ENCODE results near the gene ERO1B. TPM values are rescaled to one million over a fixed set of nuclear protein-coding genes. Genes with fewer than 3 reads are reported as not detected.

Gene ERO1B
- polyA plus RNA-seq, 1 of the 3 experiments (the other 2 are of a cell fraction): 0.79 TPM

DNA sequence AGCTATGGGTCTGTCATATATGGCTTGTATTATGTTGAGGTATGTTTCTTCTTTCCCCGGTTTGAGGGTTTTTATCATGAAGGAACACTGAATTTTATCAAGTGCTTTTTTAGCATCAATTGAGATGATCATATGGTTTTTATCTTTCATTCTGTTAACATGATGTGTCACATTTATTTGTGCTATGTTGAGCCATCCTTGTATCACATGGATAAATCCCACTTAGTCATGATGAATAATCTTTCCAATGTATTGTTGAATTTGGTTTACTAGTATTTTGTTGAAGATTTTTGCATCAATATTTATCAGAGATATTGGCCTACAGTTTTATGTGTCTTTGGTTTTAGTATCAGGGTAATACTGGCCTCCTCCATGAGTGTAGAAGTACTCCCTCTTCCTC, 77.7 kb downstream of the ERO1B start:
- Histone ChIP-seq H3K27me3 (ENCODE audit: insufficient read depth) (no peaks in the 10 kb centered on the region), H3K4me3 (ENCODE audit: low read depth in 2 of 2, low read length in 1 of 2) (no peak overlapping the region), H3K4me2 (no peak overlapping the region), H3K9ac (no peak overlapping the region), H4K20me1 (ENCODE audit: insufficient read depth) (no peaks in the 10 kb centered on the region), H3K9me3 (peaks cover 10% of the 10 kb centered on the region; the same call in 1 of the 2 replicates), H3K9me2 (no peaks in the 10 kb centered on the region), H2AFZ (ENCODE audit: low read depth) (no peak overlapping the region), H3F3A (replicated peaks; ENCODE audit: insufficient read depth) (no peaks in the 10 kb centered on the region), H3K4me1 (ENCODE audit: control insufficient read depth in 1 of 2, insufficient read depth in 2 of 2, low read depth in 1 of 2, low read length in 1 of 2) (no peaks in the 10 kb centered on the region), H3K36me3 (replicated peaks in 1 of 2; ENCODE audit: control insufficient read depth in 1 of 2, insufficient read depth in 2 of 2, low read length in 1 of 2) (peaks cover 8 to 11% of the 10 kb centered on the region in 2 experiments), H3K27ac (ENCODE audit: low read depth in 2 of 2, low read length in 1 of 2) (no peak overlapping the region), H3K79me2 (ENCODE audit: insufficient read depth) (no peaks in the 10 kb centered on the region)
- ChIA-PET CTCF (no interaction called here), POLR2A (no interaction called here)
- TF ChIP-seq, protein P1, sequence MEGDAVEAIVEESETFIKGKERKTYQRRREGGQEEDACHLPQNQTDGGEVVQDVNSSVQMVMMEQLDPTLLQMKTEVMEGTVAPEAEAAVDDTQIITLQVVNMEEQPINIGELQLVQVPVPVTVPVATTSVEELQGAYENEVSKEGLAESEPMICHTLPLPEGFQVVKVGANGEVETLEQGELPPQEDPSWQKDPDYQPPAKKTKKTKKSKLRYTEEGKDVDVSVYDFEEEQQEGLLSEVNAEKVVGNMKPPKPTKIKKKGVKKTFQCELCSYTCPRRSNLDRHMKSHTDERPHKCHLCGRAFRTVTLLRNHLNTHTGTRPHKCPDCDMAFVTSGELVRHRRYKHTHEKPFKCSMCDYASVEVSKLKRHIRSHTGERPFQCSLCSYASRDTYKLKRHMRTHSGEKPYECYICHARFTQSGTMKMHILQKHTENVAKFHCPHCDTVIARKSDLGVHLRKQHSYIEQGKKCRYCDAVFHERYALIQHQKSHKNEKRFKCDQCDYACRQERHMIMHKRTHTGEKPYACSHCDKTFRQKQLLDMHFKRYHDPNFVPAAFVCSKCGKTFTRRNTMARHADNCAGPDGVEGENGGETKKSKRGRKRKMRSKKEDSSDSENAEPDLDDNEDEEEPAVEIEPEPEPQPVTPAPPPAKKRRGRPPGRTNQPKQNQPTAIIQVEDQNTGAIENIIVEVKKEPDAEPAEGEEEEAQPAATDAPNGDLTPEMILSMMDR (IDR thresholded peaks at IDR 0.05): no peak
- TF ChIP-seq USF2 (IDR thresholded peaks at IDR 0.05; ENCODE audit: borderline replicate concordance, low read depth, low read length) (no peak), RXRA (IDR thresholded peaks at IDR 0.05; ENCODE audit: borderline replicate concordance, low read depth) (no peak), EZH2phosphoT487 (IDR thresholded peaks at IDR 0.05; ENCODE audit: borderline replicate concordance, low read depth) (no peak), REST (IDR thresholded peaks at IDR 0.05; ENCODE audit: low read depth, low read length) (no peak), JUND (IDR thresholded peaks at IDR 0.05) (no peak), FOXM1 (IDR thresholded peaks at IDR 0.05; ENCODE audit: low read depth) (no peak), POLR2AphosphoS5 (IDR thresholded peaks at IDR 0.05; ENCODE audit: low read depth, low read length) (no peak), GATA2 (CRISPR knock-in tag; IDR thresholded peaks at IDR 0.05) (no peak), SIN3A (IDR thresholded peaks at IDR 0.05; ENCODE audit: borderline replicate concordance, low read depth, low read length) (no peak), TCF12 (IDR thresholded peaks at IDR 0.05) (no peak), TAF1 (IDR thresholded peaks at IDR 0.05; ENCODE audit: borderline replicate concordance, low read depth, low read length) (no peak), FOSL2 (IDR thresholded peaks at IDR 0.05; ENCODE audit: borderline replicate concordance, low read depth) (no peak), NRF1 (IDR thresholded peaks at IDR 0.05; ENCODE audit: low read depth, low read length) (no peak), CHD2 (IDR thresholded peaks at IDR 0.05; ENCODE audit: low read length, partially characterized antibody) (no peak), TEAD4 (IDR thresholded peaks at IDR 0.05; ENCODE audit: borderline replicate concordance, insufficient read depth) (no peak), FOXJ3 (CRISPR knock-in tag; IDR thresholded peaks at IDR 0.05) (no peak)
- TF ChIP-seq, protein P2, sequence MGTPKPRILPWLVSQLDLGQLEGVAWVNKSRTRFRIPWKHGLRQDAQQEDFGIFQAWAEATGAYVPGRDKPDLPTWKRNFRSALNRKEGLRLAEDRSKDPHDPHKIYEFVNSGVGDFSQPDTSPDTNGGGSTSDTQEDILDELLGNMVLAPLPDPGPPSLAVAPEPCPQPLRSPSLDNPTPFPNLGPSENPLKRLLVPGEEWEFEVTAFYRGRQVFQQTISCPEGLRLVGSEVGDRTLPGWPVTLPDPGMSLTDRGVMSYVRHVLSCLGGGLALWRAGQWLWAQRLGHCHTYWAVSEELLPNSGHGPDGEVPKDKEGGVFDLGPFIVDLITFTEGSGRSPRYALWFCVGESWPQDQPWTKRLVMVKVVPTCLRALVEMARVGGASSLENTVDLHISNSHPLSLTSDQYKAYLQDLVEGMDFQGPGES (IDR thresholded peaks at IDR 0.05; ENCODE audit: low read depth, low read length): no peak
- TF ChIP-seq, protein P3, sequence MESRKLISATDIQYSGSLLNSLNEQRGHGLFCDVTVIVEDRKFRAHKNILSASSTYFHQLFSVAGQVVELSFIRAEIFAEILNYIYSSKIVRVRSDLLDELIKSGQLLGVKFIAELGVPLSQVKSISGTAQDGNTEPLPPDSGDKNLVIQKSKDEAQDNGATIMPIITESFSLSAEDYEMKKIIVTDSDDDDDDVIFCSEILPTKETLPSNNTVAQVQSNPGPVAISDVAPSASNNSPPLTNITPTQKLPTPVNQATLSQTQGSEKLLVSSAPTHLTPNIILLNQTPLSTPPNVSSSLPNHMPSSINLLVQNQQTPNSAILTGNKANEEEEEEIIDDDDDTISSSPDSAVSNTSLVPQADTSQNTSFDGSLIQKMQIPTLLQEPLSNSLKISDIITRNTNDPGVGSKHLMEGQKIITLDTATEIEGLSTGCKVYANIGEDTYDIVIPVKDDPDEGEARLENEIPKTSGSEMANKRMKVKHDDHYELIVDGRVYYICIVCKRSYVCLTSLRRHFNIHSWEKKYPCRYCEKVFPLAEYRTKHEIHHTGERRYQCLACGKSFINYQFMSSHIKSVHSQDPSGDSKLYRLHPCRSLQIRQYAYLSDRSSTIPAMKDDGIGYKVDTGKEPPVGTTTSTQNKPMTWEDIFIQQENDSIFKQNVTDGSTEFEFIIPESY (IDR thresholded peaks at IDR 0.05; ENCODE audit: borderline replicate concordance, low read depth): no peak
- TF ChIP-seq, protein P4, sequence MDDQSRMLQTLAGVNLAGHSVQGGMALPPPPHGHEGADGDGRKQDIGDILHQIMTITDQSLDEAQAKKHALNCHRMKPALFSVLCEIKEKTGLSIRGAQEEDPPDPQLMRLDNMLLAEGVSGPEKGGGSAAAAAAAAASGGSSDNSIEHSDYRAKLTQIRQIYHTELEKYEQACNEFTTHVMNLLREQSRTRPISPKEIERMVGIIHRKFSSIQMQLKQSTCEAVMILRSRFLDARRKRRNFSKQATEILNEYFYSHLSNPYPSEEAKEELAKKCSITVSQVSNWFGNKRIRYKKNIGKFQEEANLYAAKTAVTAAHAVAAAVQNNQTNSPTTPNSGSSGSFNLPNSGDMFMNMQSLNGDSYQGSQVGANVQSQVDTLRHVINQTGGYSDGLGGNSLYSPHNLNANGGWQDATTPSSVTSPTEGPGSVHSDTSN (IDR thresholded peaks at IDR 0.05): no peak
- DNase-seq: no peak
- WGBS (ENCODE audit: low lambda C conversion rate): 89% methylated on average over 1 of the region's 1 CpG

Data from SK-N-SH (cell line).